Keratinocyte (primary cell): ENCODE results near the gene GFRA4. TPM values are rescaled to one million over a fixed set of nuclear protein-coding genes. Genes with fewer than 3 reads are reported as not detected.

ENCODE experiments used
- DNase-seq: peaks from one replicate; pipeline ENCODE4 v3.0.0-alpha.2; 2011; ENCODE audit warnings: low read depth, missing footprints, low spot score
- FAIRE-seq: peaks from 2 replicates; lab custom pipeline; 2011; peaks lifted over from hg19 to GRCh38; lab: Jason Lieb, UNC
- H2AFZ ChIP-seq: 2 replicates; pipeline ENCODE4 v1.6.0; 2012; ENCODE audit warnings: low read length, control low read depth, inconsistent platforms; ENCODE audit not compliant: control insufficient read depth
- H3K27ac ChIP-seq: 2 replicates; pipeline ENCODE4 v1.5.1; 2011; ENCODE audit warnings: low read length; ENCODE audit not compliant: control insufficient read depth, insufficient read depth
- H3K27me3 ChIP-seq: 3 replicates; pipeline ENCODE4 v1.6.0; 2011; ENCODE audit warnings: low read length; ENCODE audit not compliant: control insufficient read depth, insufficient read depth; ENCODE audit errors: extremely low read depth
- H3K36me3 ChIP-seq, 2 experiments: 2 replicates in 1 of 2; 3 replicates in 1 of 2; pipeline ENCODE4 v1.5.1; 2011; ENCODE audit warnings: low read length in 2 of 2, mild to moderate bottlenecking in 1 of 2; ENCODE audit not compliant: control insufficient read depth in 2 of 2, insufficient read depth in 2 of 2; ENCODE audit errors: extremely low read depth in 1 of 2
- H3K4me1 ChIP-seq: 3 replicates; pipeline ENCODE4 v1.5.1; 2011; ENCODE audit warnings: low read length; ENCODE audit not compliant: control insufficient read depth, insufficient read depth; ENCODE audit errors: extremely low read depth
- H3K4me2 ChIP-seq: 3 replicates; pipeline ENCODE4 v1.6.0; 2011; ENCODE audit warnings: low read depth, low read length; ENCODE audit not compliant: control insufficient read depth, insufficient read depth; ENCODE audit errors: extremely low read depth
- H3K4me3 ChIP-seq, 3 experiments: fragments of 200-600 bp in 1 of 3; sonication (generic) in 1 of 3; 2 replicates in 2 of 3; 3 replicates in 1 of 3; pipeline ENCODE4 v1.5.1; 2011 to 2016; ENCODE audit warnings: low read length in 3 of 3, mild to moderate bottlenecking in 3 of 3, control low read depth in 2 of 3, inconsistent platforms in 1 of 3, low read depth in 1 of 3, mixed read lengths in 1 of 3, mixed run types in 1 of 3, moderate library complexity in 1 of 3; ENCODE audit not compliant: control insufficient read depth in 2 of 3, insufficient read depth in 2 of 3; ENCODE audit errors: extremely low read depth in 1 of 3
- H3K79me2 ChIP-seq: 2 replicates; pipeline ENCODE4 v1.6.0; 2012; ENCODE audit warnings: low read length; ENCODE audit not compliant: control insufficient read depth, insufficient read depth
- H3K9ac ChIP-seq: 3 replicates; pipeline ENCODE4 v1.6.0; 2011; ENCODE audit warnings: low read length; ENCODE audit not compliant: control insufficient read depth, insufficient read depth; ENCODE audit errors: extremely low read depth
- H3K9me1 ChIP-seq: 3 replicates; pipeline ENCODE4 v1.6.0; 2011; ENCODE audit warnings: low read length; ENCODE audit not compliant: control insufficient read depth, insufficient read depth; ENCODE audit errors: extremely low read depth
- H3K9me3 ChIP-seq: 2 replicates; pipeline ENCODE4 v1.5.1; 2012; ENCODE audit warnings: low read depth, low read length; ENCODE audit not compliant: control insufficient read depth
- H4K20me1 ChIP-seq: 3 replicates; pipeline ENCODE4 v1.6.0; 2011; ENCODE audit warnings: low read length; ENCODE audit not compliant: control insufficient read depth, insufficient read depth; ENCODE audit errors: extremely low read depth
- EZH2 ChIP-seq: IDR thresholded peaks from one replicate; pipeline ENCODE4 v1.6.1; 2012; ENCODE audit warnings: inconsistent platforms, mild to moderate bottlenecking, low read length, moderate library complexity
- dilution Hi-C: fragments of 300-500 bp; cut with MboI; formaldehyde crosslinking; loops from one replicate; pipeline ENCODE4 v1.7.0; 2020; ENCODE audit warnings: low sequenced_read_pairs; ENCODE audit not compliant: extremely low pct_ligation_motif_present
- polyA plus RNA-seq, 5 experiments: library from polyadenylated mRNA; depleted of rRNA in 3 of 5; stranded (reverse) in 3 of 5; stranded (forward) in 1 of 5; unstranded in 1 of 5; fragments of >200 nt; gene quantifications; 1 replicate in 1 of 5; 2 replicates in 3 of 5; 3 replicates in 1 of 5; pipeline versions ENCODE4 v1.2.1 to v1.2.3, GENCODE V29; 2011 to 2012; ENCODE audit warnings: missing spikeins in 2 of 5, low read depth in 1 of 5, low replicate concordance in 1 of 5
- TF ChIP-seq, protein P1 (sequence below), 3 experiments: IDR thresholded peaks in 1 of 3; conservative IDR thresholded peaks in 1 of 3; optimal IDR thresholded peaks in 1 of 3; 2 replicates in 2 of 3; 3 replicates in 1 of 3; pipeline versions ENCODE3 to v1.5.1; 2011; ENCODE audit warnings: low read length in 3 of 3, mild to moderate bottlenecking in 3 of 3, moderate library complexity in 2 of 3, control low read depth in 1 of 3, inconsistent platforms in 1 of 3; ENCODE audit not compliant: insufficient read depth in 2 of 3; ENCODE audit errors: extremely low read depth in 1 of 3

The GFRA4 gene
- polyA plus RNA-seq, 1 donor (not counting 4 experiments of a cell fraction or from before 2014, with no cell fraction given) = not detected

DNA sequence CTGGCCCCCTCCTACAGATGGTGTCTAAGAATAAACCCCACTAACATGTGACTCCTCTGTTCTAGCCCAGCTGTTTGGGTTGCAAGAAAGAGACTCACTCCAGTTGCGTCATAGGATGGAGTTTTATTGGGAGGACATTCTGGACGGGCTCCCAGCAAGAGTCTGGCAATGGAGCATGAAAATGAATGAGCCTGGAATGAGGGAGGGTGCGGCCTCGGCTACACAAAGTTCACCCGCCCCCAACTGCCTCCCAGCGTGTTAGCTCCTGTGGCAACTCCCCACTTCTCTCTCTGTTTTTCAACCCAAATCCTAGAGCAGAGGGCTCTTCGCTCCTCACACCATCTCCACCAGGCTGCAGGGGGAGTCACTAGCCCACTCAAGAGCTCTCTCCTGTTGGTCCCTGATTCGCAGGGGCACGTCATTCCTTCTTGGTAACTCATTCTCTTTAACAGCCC, 23.7 kb upstream of the GFRA4 start:
- dilution Hi-C loops = no loop called here
- no peak for TF ChIP-seq EZH2
- TF ChIP-seq, protein P1, sequence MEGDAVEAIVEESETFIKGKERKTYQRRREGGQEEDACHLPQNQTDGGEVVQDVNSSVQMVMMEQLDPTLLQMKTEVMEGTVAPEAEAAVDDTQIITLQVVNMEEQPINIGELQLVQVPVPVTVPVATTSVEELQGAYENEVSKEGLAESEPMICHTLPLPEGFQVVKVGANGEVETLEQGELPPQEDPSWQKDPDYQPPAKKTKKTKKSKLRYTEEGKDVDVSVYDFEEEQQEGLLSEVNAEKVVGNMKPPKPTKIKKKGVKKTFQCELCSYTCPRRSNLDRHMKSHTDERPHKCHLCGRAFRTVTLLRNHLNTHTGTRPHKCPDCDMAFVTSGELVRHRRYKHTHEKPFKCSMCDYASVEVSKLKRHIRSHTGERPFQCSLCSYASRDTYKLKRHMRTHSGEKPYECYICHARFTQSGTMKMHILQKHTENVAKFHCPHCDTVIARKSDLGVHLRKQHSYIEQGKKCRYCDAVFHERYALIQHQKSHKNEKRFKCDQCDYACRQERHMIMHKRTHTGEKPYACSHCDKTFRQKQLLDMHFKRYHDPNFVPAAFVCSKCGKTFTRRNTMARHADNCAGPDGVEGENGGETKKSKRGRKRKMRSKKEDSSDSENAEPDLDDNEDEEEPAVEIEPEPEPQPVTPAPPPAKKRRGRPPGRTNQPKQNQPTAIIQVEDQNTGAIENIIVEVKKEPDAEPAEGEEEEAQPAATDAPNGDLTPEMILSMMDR (optimal IDR thresholded peaks at IDR 0.05 in 1 of 3, IDR thresholded peaks at IDR 0.05 in 1 of 3, conservative IDR thresholded peaks at IDR 0.05 in 1 of 3; ENCODE audit: extremely low read depth in 1 of 3, insufficient read depth in 2 of 3, low read length in 3 of 3) = no peak
- no peaks in the 10 kb centered on the region for H4K20me1 ChIP-seq
- peaks cover 18% of the 10 kb centered on the region for H3K27me3 ChIP-seq
- no peak for DNase-seq
- no peaks in the 10 kb centered on the region for H3K9me3 ChIP-seq
- H3K79me2 ChIP-seq = no peaks in the 10 kb centered on the region
- H3K4me1 ChIP-seq = no peaks in the 10 kb centered on the region
- H3K27ac ChIP-seq = no peak overlapping the region
- no peak overlapping the region for H3K9ac ChIP-seq
- H2AFZ ChIP-seq = no peak overlapping the region
- no peak for FAIRE-seq
- H3K36me3 ChIP-seq = no peaks in the 10 kb centered on the region
- H3K9me1 ChIP-seq = no peaks in the 10 kb centered on the region
- no peak overlapping the region for H3K4me2 ChIP-seq
- H3K4me3 ChIP-seq = no peak overlapping the region

DNA sequence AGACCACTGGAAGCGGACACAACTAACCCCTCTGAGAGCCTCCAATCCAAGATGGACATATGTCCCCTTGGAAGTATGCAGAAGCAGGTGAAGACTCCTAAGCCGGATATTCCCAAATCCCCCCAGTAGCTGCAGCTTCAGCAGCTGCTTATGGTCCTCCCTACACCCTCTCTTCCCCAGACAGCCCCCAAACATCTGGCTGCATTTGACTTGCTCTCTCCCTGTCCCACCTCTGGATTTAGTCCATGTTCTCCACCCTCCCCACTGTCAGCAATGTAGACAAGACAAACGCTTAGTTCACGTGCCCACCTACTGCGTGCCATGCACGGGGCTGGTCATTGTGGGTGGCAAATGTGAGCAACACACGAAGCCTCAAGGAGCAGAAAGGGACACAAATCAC, 23.2 kb upstream of the GFRA4 start:
- Histone ChIP-seq H3K9me1 (no peaks in the 10 kb centered on the region), H3K27ac (no peak overlapping the region), H3K27me3 (peaks cover 23% of the 10 kb centered on the region), H3K4me2 (no peak overlapping the region), H2AFZ (no peak overlapping the region), H3K9me3 (no peaks in the 10 kb centered on the region), H3K4me1 (no peaks in the 10 kb centered on the region), H3K36me3 (no peaks in the 10 kb centered on the region), H3K9ac (no peak overlapping the region), H3K4me3 (no peak overlapping the region), H3K79me2 (no peaks in the 10 kb centered on the region), H4K20me1 (no peaks in the 10 kb centered on the region)
- DNase-seq = no peak
- dilution Hi-C loops = no loop called here
- TF ChIP-seq EZH2 = no peak
- TF ChIP-seq, protein P1 (optimal IDR thresholded peaks at IDR 0.05 in 1 of 3, IDR thresholded peaks at IDR 0.05 in 1 of 3, conservative IDR thresholded peaks at IDR 0.05 in 1 of 3; ENCODE audit: extremely low read depth in 1 of 3, insufficient read depth in 2 of 3, low read length in 3 of 3) = no peak
- FAIRE-seq = no peak
